Measurements from ENCODE around the gene TMEM92.

Gene TMEM92

GRCh38 chr17:50329716-50330115, 55.5 kb downstream of the TMEM92 start:
- DNase-seq, result no peak

- no peak for DNase-seq
These were observed 56.0 kb downstream of the TMEM92 start for GRCh38 chr17:50330151-50330775.
